H1 (cell line): ENCODE measurements around the gene CD34. TPM values are rescaled to one million over a fixed set of nuclear protein-coding genes. Genes with fewer than 3 reads are reported as not detected.

Experiments used
- GTF2F1 ChIP-seq: IDR thresholded peaks from 2 replicates; pipeline ENCODE4 v1.6.1; 2012; ENCODE audit warnings: low read depth, low read length, improper control_type of control experiment, borderline replicate concordance
- KDM1A ChIP-seq: fragments of 200-600, 300-600 bp; sonication (generic); IDR thresholded peaks from 2 replicates; pipeline ENCODE4 v1.7.1; 2016; ENCODE audit warnings: mild to moderate bottlenecking, low read length, borderline replicate concordance
- SAP30 ChIP-seq: fragments of 300-600 bp; sonication (generic); IDR thresholded peaks from 2 replicates; pipeline ENCODE4 v1.7.1; 2012; ENCODE audit warnings: low read length, moderate library complexity, mild to moderate bottlenecking, inconsistent platforms; ENCODE audit not compliant: insufficient read depth, insufficient replicate concordance
- SUZ12 ChIP-seq: fragments of 200-600 bp; sonication (generic); IDR thresholded peaks from 2 replicates; pipeline ENCODE4 v1.6.1; 2012; ENCODE audit warnings: mild to moderate bottlenecking, inconsistent platforms, low read length, moderate library complexity, mixed read lengths
- polyA plus RNA-seq, 7 experiments: library from polyadenylated mRNA; depleted of rRNA in 3 of 7; stranded (reverse) in 5 of 7; unstranded in 2 of 7; fragments of >200 nt in 5 of 7; fragments of 200-250 nt in 2 of 7; gene quantifications; 1 replicate in 5 of 7; 2 replicates in 1 of 7; 4 replicates in 1 of 7; pipeline versions ENCODE4 v1.2.1 to v1.2.3, GENCODE V29; 2011 to 2013; ENCODE audit warnings: missing spikeins in 2 of 7, mixed read lengths in 2 of 7
- total RNA-seq: library from RNA; stranded (reverse); fragmentation: NEBNext Ultra II Directional; extraction: Animal tissue kit (Norgen Biotek cat#: 25700); gene quantifications from 2 replicates; pipeline ENCODE4 v1.2.1, GENCODE V29; 2021
- TF ChIP-seq, protein P1 (sequence below): fragments of 300-600 bp; sonication (generic); IDR thresholded peaks from 2 replicates; pipeline ENCODE4 v1.7.1; 2012; ENCODE audit warnings: low read length, moderate library complexity, mild to moderate bottlenecking, inconsistent platforms; ENCODE audit not compliant: insufficient replicate concordance

The CD34 gene
- total and polyA plus RNA-seq, 2 of the 8 experiments (the other 6 are each of a cell fraction or from before 2014, with no cell fraction given) = 0.39 to 0.54 TPM

DNA sequence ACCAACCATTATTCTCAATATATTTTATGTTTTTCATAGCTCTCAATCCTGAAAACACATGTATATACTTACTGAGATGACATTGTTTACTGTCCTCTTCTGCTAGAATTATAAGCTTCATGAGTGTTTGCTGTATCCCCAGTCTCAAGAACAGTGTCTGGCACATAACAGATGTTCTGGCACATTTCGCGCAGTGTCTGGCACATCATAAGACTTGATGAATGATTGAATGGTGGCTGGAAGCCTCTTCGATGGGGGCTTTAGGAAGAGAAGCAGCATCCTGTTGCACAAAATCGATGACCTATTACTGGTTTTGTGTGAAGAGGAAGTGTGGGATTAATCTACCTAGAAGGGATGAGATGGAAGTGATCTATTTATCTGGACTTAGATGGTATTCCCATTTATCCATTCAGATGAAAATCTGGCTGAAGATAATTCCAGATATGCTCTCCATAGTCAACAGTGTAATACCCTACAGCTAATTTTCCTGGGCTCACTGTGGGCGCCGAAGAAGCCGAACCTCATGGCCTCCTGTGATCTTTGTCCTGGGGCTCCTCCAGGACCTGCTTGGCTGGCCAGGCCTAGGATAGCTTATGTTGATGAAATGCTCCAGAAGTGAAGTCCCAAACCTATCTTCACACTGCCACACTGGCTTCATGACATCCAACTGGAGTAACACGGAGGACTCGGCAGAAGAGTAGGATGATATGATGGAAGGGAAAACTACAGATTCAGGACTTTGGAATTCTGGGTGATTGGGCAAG, 26.5 kb downstream of the CD34 start (continued):
- TF ChIP-seq KDM1A (no peak), SUZ12 (no peak), SAP30 (no peak), GTF2F1 (no peak)
- TF ChIP-seq, protein P1, sequence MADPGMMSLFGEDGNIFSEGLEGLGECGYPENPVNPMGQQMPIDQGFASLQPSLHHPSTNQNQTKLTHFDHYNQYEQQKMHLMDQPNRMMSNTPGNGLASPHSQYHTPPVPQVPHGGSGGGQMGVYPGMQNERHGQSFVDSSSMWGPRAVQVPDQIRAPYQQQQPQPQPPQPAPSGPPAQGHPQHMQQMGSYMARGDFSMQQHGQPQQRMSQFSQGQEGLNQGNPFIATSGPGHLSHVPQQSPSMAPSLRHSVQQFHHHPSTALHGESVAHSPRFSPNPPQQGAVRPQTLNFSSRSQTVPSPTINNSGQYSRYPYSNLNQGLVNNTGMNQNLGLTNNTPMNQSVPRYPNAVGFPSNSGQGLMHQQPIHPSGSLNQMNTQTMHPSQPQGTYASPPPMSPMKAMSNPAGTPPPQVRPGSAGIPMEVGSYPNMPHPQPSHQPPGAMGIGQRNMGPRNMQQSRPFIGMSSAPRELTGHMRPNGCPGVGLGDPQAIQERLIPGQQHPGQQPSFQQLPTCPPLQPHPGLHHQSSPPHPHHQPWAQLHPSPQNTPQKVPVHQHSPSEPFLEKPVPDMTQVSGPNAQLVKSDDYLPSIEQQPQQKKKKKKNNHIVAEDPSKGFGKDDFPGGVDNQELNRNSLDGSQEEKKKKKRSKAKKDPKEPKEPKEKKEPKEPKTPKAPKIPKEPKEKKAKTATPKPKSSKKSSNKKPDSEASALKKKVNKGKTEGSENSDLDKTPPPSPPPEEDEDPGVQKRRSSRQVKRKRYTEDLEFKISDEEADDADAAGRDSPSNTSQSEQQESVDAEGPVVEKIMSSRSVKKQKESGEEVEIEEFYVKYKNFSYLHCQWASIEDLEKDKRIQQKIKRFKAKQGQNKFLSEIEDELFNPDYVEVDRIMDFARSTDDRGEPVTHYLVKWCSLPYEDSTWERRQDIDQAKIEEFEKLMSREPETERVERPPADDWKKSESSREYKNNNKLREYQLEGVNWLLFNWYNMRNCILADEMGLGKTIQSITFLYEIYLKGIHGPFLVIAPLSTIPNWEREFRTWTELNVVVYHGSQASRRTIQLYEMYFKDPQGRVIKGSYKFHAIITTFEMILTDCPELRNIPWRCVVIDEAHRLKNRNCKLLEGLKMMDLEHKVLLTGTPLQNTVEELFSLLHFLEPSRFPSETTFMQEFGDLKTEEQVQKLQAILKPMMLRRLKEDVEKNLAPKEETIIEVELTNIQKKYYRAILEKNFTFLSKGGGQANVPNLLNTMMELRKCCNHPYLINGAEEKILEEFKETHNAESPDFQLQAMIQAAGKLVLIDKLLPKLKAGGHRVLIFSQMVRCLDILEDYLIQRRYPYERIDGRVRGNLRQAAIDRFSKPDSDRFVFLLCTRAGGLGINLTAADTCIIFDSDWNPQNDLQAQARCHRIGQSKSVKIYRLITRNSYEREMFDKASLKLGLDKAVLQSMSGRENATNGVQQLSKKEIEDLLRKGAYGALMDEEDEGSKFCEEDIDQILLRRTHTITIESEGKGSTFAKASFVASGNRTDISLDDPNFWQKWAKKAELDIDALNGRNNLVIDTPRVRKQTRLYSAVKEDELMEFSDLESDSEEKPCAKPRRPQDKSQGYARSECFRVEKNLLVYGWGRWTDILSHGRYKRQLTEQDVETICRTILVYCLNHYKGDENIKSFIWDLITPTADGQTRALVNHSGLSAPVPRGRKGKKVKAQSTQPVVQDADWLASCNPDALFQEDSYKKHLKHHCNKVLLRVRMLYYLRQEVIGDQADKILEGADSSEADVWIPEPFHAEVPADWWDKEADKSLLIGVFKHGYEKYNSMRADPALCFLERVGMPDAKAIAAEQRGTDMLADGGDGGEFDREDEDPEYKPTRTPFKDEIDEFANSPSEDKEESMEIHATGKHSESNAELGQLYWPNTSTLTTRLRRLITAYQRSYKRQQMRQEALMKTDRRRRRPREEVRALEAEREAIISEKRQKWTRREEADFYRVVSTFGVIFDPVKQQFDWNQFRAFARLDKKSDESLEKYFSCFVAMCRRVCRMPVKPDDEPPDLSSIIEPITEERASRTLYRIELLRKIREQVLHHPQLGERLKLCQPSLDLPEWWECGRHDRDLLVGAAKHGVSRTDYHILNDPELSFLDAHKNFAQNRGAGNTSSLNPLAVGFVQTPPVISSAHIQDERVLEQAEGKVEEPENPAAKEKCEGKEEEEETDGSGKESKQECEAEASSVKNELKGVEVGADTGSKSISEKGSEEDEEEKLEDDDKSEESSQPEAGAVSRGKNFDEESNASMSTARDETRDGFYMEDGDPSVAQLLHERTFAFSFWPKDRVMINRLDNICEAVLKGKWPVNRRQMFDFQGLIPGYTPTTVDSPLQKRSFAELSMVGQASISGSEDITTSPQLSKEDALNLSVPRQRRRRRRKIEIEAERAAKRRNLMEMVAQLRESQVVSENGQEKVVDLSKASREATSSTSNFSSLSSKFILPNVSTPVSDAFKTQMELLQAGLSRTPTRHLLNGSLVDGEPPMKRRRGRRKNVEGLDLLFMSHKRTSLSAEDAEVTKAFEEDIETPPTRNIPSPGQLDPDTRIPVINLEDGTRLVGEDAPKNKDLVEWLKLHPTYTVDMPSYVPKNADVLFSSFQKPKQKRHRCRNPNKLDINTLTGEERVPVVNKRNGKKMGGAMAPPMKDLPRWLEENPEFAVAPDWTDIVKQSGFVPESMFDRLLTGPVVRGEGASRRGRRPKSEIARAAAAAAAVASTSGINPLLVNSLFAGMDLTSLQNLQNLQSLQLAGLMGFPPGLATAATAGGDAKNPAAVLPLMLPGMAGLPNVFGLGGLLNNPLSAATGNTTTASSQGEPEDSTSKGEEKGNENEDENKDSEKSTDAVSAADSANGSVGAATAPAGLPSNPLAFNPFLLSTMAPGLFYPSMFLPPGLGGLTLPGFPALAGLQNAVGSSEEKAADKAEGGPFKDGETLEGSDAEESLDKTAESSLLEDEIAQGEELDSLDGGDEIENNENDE = no peak
